Left ventricle myocardium inferior (tissue), 1 donor: ENCODE data around the gene MOB3B. TPM values are rescaled to one million over a fixed set of nuclear protein-coding genes. Genes with fewer than 3 reads are reported as not detected.

Experiments
- DNase-seq: peaks from one replicate; pipeline ENCODE4 v3.0.0-alpha.2; 2020
- H3K27ac ChIP-seq: fragments of 200-600 bp; replicated peaks from 2 replicates; pipeline ENCODE4 v1.8.0; 2021
- H3K27me3 ChIP-seq: fragments of 200-600 bp; 2 replicates; pipeline ENCODE4 v1.8.0; 2021; ENCODE audit warnings: low read depth
- H3K36me3 ChIP-seq: fragments of 200-600 bp; 2 replicates; pipeline ENCODE4 v1.8.0; 2021
- H3K4me1 ChIP-seq: fragments of 200-600 bp; 2 replicates; pipeline ENCODE4 v1.8.0; 2021
- H3K4me3 ChIP-seq: fragments of 200-600 bp; 2 replicates; pipeline ENCODE4 v1.8.0; 2021; ENCODE audit warnings: mild to moderate bottlenecking, moderate library complexity
- H3K9me3 ChIP-seq: fragments of 200-600 bp; replicated peaks from 2 replicates; pipeline ENCODE4 v1.8.0; 2021
- intact Hi-C: fragments of 100-400 bp; cut with micrococcal nuclease; formaldehyde crosslinking; loops from one replicate; pipeline ENCODE4 v1.11.0; 2022
- total RNA-seq: library from RNA; stranded (reverse); fragmentation: NEBNext Ultra II Directional; extraction: Animal tissue kit (Norgen Biotek cat#: 25700); gene quantifications from one replicate; pipeline ENCODE4 v1.2.1, GENCODE V29; 2021
- TF ChIP-seq, protein P1 (sequence below): fragments of 200-600 bp; IDR thresholded peaks from 2 replicates; pipeline ENCODE4 v1.8.0; 2021; ENCODE audit warnings: antibody characterized with exemption, mild to moderate bottlenecking, borderline replicate concordance
- donor health status: DM: no; HTN: yes; CAD: no; lungs with severe emphysema.

The MOB3B gene
- total RNA-seq, 1 donor from 2014 or later: 2.1 TPM

DNA sequence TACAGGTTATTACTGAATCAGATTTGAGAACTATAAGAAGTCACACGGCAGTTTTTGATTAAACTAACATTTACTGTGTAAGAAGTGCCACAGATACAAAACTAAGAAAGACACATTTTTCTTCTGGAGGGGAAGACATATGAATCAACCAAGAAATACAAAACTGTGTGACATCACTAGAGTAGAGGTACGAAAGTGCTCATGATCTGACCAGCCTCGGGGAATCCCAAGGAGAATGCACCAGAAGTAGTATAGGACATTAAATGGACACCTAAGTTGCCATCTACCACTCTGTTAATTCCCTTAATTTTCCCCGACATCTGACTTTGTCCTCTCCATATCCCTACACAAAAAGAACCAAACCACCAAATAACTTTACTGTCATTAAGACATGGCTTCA is 10.8 kb downstream of the MOB3B start:
- no peak for DNase-seq
- TF ChIP-seq, protein P1, sequence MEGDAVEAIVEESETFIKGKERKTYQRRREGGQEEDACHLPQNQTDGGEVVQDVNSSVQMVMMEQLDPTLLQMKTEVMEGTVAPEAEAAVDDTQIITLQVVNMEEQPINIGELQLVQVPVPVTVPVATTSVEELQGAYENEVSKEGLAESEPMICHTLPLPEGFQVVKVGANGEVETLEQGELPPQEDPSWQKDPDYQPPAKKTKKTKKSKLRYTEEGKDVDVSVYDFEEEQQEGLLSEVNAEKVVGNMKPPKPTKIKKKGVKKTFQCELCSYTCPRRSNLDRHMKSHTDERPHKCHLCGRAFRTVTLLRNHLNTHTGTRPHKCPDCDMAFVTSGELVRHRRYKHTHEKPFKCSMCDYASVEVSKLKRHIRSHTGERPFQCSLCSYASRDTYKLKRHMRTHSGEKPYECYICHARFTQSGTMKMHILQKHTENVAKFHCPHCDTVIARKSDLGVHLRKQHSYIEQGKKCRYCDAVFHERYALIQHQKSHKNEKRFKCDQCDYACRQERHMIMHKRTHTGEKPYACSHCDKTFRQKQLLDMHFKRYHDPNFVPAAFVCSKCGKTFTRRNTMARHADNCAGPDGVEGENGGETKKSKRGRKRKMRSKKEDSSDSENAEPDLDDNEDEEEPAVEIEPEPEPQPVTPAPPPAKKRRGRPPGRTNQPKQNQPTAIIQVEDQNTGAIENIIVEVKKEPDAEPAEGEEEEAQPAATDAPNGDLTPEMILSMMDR: no peak
- no peaks in the 10 kb centered on the region for H3K27me3 ChIP-seq
- no peaks in the 10 kb centered on the region for H3K36me3 ChIP-seq
- no peak overlapping the region for H3K27ac ChIP-seq
- H3K4me1 ChIP-seq: peaks cover 10% of the 10 kb centered on the region
- H3K4me3 ChIP-seq: no peak overlapping the region
- intact Hi-C loops: no loop called here
- H3K9me3 ChIP-seq: no peaks in the 10 kb centered on the region

DNA sequence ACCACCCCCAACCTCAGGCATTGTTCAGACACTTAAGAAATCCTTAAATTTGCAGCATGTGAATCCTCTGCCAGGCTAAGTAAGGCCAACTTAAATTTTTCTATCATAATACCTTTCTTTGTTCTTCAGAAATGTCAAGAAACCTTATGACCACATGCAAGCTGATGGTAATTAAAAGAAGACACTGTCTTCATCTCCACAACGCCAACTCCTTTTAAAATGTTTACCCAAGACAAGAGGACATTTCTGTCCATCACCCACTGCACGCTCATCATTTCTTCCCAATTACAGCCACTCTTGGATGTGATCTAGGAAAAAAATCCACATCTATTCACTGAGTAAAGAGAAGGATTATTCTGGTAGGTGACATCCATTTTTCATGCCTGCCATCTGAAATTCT is 11.6 kb downstream of the MOB3B start:
- H3K27ac ChIP-seq: no peak overlapping the region
- TF ChIP-seq, protein P1: no peak
- H3K4me1 ChIP-seq: peaks cover 10% of the 10 kb centered on the region
- no peaks in the 10 kb centered on the region for H3K36me3 ChIP-seq
- no peak overlapping the region for H3K4me3 ChIP-seq
- intact Hi-C loops: no loop called here
- H3K9me3 ChIP-seq: no peaks in the 10 kb centered on the region
- H3K27me3 ChIP-seq: no peaks in the 10 kb centered on the region
- DNase-seq: no peak

DNA sequence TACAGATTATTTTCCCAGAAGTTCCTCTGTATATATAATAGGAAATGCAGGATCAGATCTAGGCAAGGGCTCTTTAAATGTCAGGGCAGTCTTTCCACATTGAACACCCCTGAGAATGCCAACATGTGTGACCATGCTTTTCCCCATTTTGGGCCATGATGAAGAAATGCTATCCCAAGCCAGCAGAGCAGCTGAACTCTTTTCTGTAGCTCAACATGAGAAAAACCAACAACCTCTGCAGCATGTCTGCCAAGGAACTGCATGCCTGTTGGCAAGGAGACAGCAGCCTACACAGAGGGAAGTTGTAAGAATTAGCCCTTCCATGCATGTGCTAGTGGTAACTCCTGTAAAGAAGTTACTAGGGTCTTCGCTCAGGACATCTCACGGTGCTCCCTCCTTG is 15.1 kb downstream of the MOB3B start:
- DNase-seq: no peak
- no peaks in the 10 kb centered on the region for H3K27me3 ChIP-seq
- no peaks in the 10 kb centered on the region for H3K36me3 ChIP-seq
- intact Hi-C loops: no loop called here
- no peak overlapping the region for H3K4me3 ChIP-seq
- TF ChIP-seq, protein P1: no peak
- H3K4me1 ChIP-seq: peaks cover 10% of the 10 kb centered on the region
- H3K9me3 ChIP-seq: no peaks in the 10 kb centered on the region
- H3K27ac ChIP-seq: no peak overlapping the region

DNA sequence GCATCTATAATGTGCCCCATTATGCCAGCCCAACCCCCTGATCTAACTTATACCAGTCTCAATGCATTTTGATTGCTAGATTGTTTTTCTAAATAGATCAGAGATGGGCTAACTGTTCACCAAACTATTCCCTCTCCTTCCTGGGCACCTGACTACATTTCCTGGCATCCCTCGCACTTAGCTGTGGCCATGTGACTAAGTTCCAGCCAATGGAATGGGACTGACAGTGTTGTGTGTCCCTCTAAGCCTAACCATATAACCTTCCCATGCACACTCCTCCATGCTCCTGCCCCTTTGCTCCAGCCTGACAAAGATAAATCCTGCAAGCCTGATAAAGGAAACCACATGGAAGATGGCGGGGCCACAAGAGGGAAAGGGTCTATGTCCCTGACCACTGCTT is 17.8 kb downstream of the MOB3B start:
- intact Hi-C loops: no loop called here
- DNase-seq: no peak
- Histone ChIP-seq H3K9me3 (no peaks in the 10 kb centered on the region), H3K27ac (no peak overlapping the region), H3K27me3 (no peaks in the 10 kb centered on the region), H3K36me3 (no peaks in the 10 kb centered on the region), H3K4me3 (no peak overlapping the region), H3K4me1 (peaks cover 10% of the 10 kb centered on the region)
- TF ChIP-seq, protein P1: no peak

DNA sequence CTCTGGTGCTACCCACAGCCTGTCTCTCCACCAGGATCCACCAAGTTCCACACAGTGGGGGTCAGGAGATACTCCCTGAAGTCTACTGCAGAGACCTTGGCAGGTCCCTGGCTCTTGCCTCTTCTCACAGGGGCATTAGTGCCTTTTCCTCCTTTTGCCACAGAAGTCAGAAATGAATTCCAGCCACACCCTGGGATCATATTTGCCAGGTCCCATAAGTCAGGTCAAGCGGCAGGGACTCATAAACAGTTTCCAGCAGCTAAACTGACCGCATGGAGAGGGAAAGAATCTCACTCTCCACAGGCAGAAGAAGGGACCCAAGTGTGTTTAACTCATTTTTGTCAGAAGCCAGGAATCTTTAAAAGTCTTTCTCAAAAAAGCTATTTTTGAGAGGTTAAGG is 18.8 kb downstream of the MOB3B start:
- H3K9me3 ChIP-seq: no peaks in the 10 kb centered on the region

More for the DNA sequence above, 18.8 kb downstream of the MOB3B start:
- intact Hi-C loops: no loop called here
- no peaks in the 10 kb centered on the region for H3K27me3 ChIP-seq
- DNase-seq: no peak
- no peaks in the 10 kb centered on the region for H3K36me3 ChIP-seq
- no peak overlapping the region for H3K27ac ChIP-seq
- TF ChIP-seq, protein P1: no peak
- peaks cover 10% of the 10 kb centered on the region for H3K4me1 ChIP-seq
- H3K4me3 ChIP-seq: no peak overlapping the region
